NOMO-1 treated with DMSO at 0.1 percent for 48 hours (cell line): ENCODE data around the gene RGMA.

Experiments
- DNase-seq: peaks from one replicate; lab custom pipeline; 2025; ENCODE audit not compliant: unreplicated experiment; lab: John Stamatoyannopoulos, UW

Gene RGMA

DNA sequence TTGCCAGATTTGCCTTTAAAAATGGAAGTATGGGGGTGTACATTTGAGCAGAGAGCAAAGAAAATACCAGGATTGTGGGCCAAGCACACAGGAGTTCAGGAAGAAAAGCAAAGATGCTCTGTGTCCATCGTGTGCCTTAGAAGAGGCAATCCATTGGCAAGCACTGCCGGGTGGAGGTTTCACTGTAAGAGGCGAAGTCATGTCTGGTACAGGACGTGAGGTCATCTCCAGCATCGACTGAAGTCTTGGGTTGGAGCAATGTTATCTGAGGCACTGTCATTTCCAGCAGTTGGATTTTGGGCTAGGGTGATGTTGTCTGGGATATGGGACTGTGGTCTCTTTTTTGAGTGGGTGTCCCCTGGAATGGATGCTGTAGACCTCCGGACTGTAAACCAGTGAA is 4.8 kb upstream of the RGMA start:
- no peak for DNase-seq

GRCh38 chr15:93091465-93091864 is 2.5 kb upstream of the RGMA start:
- no peak for DNase-seq

- no peak for DNase-seq
Measured at GRCh38 chr15:93089727-93090305, 805 bp upstream of the RGMA start.

DNA sequence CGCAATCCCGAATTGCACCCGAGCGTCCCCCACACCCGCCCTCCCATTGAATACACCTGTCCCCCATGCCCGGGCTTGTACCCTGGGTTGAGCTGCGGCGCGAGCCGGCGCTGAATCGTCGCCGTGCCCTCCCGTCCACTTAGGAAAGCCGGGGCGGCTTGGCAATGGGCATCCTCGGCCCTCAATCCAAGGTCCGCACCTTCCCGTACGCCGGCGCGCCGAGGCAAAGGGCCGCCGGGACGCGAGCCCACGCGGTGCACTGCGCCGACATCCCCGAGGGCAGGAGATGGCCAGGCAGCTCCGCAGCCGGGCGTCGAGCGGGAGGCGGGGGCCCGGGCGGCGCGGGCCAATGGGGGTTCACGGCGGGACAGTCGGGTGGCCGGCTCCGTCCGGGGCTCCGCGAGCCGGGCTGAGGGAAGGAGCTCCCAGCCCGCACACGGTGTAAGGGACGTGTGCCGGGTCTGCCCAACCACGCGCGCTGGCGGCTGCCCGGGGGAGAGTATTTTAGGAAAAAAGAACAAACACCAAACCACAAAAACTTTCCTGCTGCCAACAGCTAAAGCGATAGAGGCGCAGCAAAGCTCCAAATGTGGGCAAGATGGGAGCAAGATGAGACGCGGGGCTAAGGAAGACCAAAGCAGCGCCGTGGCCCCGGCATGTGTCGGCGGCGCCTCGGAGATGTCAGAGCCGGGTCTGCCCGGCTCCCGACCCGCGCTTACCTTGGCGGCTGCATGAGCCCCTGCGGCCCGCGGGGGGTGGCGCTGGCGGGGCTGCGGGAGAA is 621 bp downstream of the RGMA start:
- DNase-seq: no peak

- peak; percentile 66 for DNase-seq
Measured at GRCh38 chr15:93087825-93088199, 1.2 kb downstream of the RGMA start.

DNA sequence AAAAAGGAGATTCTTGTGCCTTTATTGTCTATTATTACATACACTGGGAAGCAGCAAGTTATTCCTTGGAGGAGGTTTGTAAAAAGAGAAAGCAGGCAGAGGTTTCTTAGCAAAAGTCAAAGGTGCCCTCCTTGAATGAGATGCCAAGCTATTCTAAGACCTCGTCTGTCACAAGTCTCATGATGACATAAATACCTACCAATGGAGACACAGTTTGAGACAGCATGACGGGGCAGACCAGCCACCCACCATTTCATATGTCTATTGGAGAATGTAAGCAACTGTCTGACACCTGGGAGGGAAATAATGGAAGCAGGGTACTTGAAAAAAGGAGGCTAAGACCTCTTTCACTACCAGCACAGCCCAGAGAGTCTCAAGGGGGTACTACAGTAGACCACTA is 2.2 kb downstream of the RGMA start:
- DNase-seq: no peak

DNA sequence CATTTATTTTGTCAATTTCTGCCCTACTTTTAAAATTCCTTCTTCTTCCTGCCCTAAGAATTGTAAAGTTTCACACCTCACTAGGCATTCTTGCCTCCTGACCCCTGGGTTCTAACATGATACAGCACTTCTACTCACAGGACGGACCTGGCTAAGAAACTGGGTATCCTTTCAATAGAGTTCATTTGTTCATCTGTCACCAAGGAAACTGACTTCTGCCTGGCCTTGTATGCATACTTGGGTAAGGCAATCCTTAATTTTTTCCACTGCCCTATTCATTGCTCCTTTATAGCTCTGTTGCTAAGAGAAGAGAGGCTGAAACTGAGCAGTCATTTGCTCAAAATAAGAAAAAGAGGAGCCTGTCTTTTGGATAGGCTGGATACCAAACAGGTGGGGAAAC is 3.3 kb downstream of the RGMA start:
- DNase-seq: no peak

GRCh38 chr15:93082861-93083260 is 6.2 kb downstream of the RGMA start:
- no peak for DNase-seq

GRCh38 chr15:93081399-93081798 is 7.6 kb downstream of the RGMA start:
- DNase-seq: no peak

GRCh38 chr15:93080451-93080850 is 8.6 kb downstream of the RGMA start:
- no peak for DNase-seq

- DNase-seq: no peak
Measured at GRCh38 chr15:93076875-93077274, 12.1 kb downstream of the RGMA start.

DNA sequence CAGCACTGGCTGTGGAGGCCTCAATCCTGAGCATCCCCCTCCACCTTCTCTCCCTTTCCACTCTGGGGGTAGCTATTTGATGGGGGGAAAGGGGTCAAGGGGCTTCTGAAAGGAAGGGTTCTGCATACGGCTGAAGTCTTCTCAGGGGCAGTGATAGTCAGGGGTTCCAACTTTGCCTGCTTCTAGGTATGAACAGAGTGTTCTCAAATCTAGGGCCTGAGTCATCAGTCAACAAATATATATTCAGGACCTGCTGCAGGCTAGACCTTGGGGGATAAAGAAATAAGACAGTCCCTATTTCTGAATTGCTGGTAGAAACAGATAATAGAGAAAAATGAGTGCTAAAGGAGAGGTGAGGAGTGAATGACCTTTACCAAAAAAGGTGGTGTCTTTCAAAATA is 12.8 kb downstream of the RGMA start:
- DNase-seq: no peak

DNA sequence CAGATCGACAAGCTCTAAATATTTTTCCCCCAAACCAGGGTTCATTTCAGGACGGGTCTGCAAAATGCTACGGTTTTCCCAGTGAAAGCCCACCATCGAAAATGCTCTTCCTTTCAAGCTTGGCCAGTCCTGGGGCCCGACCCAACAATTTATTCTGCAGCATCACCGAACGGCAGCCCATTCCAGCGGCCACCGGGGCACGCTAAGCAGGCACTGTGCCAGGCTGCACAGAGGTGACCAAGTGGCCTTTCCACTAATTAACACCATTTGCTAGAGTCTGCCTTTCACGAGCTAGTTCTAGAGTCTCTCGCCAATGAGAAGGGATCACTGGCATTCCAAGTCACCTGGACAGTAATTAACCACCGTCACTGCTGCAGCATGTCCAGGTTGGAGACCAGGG is 14.4 kb downstream of the RGMA start:
- no peak for DNase-seq

- no peak for DNase-seq
Measured at GRCh38 chr15:93073465-93073952, 15.5 kb downstream of the RGMA start.

DNA sequence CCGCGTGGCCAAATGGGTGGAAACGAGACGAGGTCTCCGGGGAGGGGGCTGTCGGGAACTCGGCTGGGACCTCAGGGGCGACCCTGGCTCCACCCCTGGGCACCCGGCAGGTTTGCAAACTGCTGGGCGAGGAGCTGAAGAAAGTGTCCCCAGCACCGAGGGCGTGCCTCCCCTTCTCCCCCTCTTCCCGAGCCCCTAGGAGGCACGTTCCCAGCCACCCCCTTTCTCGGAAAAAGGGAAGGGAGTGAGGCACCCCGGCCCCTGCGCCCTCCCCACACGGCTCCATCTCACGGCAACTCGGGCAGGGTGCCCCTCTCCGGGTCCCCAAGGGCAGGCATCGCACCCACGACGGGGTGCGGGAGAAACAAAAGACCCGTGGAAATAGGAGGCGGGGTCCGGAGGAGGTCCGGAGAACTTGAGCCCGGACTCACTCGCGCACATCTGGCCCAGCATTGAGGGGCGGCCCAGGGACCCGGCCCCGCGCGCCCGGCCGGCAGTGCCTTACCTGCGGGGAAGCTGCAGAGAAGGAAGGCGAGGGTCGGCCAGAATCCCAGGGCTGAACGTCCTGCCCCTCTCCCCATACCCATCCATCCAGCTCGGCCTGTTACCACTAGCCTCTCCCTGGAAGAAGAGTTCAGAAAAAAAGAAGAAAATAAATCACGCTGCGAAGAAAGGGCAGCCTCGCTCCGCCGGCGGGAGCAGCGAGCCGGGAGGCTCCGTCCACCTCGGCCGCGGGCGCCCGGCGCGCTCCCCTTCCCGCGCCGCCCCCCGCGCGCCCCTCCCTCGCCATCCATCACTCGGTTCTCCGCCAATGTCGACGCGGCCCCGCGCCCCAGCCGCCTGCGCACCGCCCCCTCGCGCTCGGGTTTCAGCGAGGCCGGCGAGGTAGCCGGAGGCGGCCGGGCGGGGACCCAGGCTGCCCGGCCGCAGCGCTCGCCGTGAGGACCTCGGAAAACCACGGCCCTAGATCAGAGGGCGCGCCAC is 16.3 kb downstream of the RGMA start:
- DNase-seq: peak; percentile 13

- no peak for DNase-seq
Measured at GRCh38 chr15:93072011-93072410, 17.0 kb downstream of the RGMA start.

DNA sequence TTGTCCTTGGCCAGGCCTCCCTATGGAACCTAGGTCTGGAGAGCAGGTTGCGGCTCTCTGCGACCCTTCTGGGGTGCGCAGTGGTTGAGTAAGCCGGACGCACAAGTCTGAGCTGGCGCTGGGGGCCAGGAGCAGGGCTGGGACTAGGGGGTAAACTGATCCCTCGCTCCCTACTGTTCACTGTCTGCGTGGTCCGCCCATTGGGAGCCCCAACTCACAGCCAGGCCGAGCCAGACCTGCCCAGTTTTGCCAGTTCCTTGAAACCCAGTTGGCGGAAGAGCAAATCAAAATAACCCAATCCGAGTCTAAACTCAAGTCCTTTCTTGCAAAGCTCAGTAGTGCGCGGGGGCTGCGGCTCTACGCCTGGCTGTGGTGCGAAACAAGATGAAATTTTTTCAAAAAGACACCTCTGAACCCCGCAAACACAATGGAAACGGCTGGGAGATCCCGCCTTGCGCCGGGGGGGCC is 17.5 kb downstream of the RGMA start:
- no peak for DNase-seq

DNA sequence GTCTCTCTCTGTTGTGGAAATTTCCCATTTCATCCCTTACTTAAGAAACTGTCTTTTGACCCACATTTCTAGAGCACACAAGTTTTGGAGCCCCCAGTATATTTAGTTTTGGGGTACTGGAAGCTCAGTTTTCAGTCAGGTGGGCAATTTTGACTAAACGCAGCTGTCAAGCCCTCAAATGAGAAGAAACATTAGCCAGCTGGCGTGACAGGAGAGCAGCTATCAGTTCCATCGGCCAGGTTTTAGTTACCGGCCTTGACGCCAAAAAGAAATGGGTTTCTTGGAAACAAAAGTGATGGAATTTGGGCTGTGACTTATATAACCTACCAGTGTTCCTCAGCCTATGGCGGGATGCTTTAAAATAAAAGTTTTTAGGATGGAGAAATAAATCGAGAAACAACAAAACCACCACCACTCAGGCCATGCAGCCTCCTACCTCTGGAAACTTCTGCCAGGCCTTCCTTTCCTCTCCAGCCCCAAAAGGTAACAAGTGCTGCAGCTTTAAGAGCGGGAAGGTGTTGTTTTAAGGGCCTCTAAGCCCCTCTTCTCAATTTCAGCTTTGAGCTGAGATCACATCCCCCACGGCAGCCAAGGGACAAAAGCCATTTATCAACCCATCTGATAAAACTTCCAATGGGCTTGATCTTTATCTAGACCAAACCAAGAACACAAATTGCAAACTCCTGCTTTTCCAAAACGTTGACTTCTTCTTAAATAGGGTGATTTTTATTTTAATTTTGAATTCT is 18.3 kb downstream of the RGMA start:
- DNase-seq: no peak

- DNase-seq: no peak
Measured at GRCh38 chr15:93070132-93070531, 18.9 kb downstream of the RGMA start.

- DNase-seq: no peak
Measured at GRCh38 chr15:93068581-93069199, 20.3 kb downstream of the RGMA start.
